ENCODE measurements around the gene DUSP18.

DNA sequence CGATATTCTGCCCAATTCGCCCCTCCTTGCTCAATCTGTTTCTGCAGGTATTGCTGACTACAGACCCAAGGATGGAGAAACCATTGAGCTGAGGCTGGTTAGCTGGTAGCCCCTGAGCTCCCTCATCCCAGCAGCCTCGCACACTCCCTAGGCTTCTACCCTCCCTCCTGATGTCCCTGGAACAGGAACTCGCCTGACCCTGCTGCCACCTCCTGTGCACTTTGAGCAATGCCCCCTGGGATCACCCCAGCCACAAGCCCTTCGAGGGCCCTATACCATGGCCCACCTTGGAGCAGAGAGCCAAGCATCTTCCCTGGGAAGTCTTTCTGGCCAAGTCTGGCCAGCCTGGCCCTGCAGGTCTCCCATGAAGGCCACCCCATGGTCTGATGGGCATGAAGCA, 41.3 kb downstream of the DUSP18 start:
- TF ChIP-seq POLR2A (IDR thresholded peaks at IDR 0.05), result no peak
- TF ChIP-seq, protein P1, sequence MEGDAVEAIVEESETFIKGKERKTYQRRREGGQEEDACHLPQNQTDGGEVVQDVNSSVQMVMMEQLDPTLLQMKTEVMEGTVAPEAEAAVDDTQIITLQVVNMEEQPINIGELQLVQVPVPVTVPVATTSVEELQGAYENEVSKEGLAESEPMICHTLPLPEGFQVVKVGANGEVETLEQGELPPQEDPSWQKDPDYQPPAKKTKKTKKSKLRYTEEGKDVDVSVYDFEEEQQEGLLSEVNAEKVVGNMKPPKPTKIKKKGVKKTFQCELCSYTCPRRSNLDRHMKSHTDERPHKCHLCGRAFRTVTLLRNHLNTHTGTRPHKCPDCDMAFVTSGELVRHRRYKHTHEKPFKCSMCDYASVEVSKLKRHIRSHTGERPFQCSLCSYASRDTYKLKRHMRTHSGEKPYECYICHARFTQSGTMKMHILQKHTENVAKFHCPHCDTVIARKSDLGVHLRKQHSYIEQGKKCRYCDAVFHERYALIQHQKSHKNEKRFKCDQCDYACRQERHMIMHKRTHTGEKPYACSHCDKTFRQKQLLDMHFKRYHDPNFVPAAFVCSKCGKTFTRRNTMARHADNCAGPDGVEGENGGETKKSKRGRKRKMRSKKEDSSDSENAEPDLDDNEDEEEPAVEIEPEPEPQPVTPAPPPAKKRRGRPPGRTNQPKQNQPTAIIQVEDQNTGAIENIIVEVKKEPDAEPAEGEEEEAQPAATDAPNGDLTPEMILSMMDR (IDR thresholded peaks at IDR 0.05), result no peak

Measured in ovary (tissue), 3 donors.